ENCODE measurements around the gene RNF113B.

Gene RNF113B

DNA sequence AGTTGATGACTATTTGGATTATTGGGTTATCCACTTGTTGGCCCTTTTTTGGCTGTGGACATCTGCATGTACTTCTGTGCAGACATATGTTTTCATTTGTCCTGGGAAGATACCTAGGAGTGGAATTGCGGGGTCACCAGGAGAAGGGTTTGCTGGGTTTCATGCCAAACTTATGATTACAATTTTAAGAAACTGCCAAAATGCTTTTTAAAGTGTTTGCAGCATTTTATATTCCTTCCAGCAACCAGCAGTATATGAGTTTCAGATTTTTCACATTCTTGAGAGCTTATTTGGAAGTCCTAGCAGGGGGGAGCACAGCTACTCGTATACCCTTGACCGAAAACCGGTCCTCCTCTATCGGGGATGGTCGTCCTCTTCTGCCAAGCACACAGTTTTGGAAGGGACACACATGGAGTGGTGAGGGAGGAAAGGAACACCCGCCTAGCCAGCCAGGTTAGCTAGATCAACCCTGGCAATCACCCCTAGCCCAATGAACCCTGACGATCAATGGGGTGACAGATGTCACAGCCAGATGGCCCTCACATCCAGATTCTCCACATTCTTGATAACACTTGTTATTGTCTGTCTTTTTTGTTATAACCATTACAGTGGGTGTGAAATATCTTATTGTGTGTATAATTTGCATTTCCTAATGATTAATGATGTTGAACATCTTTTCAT is 26.7 kb upstream of the RNF113B start:
- peak; percentile 81 for DNase-seq (ENCODE audit: low read depth)

DNA sequence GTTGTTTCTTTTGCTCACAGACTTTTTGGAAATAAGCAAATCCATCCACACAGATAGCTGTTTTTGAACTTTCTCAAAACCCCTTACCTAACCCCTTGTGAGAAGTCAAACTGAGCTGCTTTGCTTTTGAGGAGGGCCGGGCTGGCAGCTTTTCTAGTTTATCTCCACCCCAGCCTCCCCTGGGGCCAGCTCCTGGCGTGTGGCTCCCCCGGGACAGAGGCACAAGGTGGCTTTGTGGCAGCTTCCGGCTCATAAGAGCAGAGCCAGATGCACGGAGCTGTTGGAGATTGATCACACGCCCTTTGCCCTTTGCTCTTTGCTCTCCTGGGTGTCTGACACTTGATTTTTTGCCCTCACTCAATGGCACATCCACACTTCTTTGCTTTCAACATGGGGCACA is 24.9 kb upstream of the RNF113B start:
- no peak for DNase-seq (ENCODE audit: low read depth)

DNA sequence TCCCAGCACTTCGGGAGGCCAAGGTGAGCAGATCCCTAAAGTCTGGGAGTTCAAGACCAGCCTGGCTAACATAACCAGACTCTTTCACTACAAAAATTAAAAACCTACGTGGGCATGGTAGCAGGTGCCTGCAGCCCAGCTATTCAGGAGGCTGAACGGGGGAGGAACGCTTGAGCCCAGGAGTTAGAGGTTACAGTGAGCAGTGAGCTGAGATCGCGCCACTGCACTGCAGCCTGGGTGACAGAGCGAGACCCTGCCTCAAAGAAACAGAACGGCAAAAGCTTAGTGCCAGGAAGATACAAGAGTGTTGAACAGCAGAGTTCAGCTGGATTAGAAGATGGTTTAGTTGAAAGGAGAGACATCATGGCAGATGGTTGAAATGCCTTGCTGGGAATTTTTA is 24.1 kb upstream of the RNF113B start:
- DNase-seq (ENCODE audit: low read depth), result no peak

DNA sequence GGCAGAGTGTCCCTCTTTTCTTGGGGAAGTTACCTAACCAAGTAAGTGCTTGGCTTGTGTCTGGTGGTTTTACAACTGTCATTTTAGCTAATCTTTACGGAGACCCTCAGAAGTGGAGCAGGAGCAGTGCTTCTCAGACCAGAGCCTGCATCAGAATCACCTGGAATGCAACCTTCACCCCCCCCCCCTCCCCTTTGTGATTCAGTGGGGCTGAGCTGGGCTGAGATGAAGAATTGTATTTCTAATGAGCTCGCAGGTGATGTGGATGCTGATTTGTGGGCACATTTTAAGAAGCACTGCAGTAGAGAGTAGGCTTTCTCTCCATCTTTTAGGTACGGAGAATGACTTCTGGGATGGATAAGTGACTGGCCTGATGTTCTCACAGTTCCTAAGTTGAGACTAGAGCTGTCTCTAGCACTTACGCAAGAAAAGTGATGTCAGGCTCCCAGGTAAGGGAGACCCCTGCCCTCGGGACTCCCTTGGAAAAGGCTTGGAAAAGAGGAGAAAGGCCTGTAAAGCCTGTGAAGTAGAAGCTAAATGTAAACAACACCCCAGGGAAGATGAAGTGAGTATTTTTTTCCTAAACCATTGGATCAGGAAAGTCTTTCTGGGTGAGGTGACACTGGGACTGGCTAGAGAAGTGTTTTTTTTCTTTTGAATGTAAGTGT is 23.3 kb upstream of the RNF113B start:
- DNase-seq (ENCODE audit: low read depth), result no peak

DNA sequence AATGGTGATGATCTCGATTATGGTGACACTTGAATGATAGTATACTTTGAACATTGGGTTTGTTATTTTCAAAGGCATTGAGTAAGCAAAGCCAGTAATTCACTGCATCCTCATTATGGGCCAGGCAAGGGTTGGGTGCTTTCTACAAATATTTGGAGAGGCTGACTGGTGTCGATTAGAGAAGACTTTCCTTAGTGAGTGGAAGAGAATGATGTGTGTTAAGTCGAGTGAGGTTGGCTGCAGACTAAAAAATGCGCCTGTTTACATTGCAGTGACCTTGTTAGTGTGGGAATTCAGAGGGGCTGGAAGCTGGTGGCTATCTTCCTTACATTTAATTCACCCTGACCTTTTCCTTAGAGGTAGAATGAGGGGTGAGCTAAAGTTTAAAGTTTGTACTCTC is 22.4 kb upstream of the RNF113B start:
- no peak for DNase-seq (ENCODE audit: low read depth)

DNA sequence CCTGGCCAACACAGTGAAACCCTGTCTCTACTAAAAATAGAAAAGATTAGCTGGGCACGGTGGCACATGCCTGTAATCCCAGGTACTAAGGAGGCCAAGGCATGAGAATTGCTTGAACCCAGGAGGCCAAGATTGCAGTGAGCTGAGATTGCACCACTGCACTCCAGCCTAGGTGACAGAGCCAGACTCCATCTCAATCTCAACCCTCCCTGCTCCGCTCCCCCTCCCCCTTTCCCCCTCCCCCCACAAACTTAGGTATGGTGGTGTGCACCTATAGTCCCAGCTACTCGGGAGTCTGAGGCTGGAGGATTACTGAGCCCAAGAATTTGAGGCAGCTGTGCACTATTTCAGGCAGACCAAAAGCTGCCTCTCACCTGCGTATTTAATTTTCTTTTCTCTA is 21.6 kb upstream of the RNF113B start:
- no peak for DNase-seq (ENCODE audit: low read depth)

DNA sequence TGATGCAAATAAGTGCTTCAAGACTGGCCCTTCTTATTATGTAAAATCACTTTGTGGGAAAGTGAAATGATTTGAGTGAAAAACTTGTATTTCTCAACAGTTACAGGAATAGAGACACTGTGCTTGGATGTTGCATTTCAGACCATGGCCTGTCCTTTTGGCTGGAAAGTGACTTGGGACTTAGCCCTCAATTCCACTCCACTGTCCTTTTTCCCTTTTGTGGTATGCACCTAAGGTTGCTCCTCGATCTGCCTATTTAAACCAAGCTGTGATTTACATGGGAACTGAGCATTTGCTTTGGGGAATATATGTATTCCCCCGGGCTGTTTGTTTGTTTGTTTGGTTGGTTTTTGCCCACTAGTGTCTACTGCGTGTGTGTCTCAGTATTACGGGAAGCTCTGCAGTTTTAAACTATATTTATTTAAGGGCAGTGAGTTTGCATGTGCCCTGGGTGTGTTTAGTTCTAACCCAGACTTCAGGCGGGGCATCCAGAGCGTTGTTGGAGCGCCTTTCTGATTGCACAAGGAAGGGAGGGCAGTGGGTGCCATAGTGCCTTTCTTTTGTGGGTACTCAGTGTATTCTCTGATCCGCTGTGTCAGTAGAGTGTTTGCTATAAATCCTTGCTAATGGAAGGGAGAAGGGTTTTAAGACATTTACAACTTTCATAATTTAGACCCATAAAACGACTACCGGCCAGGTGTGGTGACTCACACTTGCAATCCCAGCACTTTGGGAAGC is 18.2 kb upstream of the RNF113B start:
- no peak for DNase-seq (ENCODE audit: low read depth)

DNA sequence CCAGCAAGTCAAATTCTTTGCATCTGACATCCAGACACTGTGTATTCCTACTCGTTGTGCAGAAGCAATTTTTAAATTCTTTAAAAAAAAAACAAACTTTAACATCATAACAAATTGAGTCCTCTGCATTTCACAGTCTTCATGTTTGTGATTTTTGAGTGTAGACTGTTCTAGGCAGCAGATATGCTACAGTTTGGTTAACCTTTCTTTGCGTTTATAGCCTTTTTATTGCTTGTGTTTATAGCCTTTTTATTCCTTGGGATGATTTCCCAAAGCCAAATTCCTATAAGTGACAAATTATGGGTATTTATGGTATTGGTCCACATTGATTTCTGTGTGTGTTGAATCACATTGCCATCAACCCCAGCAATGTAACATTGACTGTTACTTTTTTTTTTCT is 14.9 kb upstream of the RNF113B start:
- DNase-seq (ENCODE audit: low read depth), result no peak

DNA sequence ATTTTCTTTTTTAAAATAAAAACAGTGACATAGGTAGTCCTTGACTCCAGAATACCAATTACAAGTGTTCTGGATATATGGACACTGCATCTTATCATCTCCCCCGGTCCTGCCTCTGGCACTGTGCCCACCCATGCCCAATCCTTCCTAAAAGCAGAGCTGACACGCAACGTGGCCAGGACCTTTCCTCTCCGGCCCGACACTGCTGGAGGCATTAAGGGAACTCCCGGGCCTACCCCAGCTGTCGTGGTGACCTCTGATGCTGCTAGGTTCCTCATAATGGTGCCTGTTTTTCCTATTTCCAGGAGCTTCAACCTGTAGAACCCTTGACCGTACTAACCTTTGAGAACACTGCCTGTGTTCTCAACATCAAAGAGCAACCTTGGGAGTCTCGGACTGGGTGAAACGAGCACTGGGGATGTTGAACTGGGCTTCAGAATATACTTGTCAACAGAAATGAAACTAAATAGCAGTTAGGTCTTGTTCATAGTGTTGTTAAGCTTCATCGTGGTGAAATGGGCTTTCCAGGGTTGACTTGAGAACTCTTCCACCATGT is 13.9 kb upstream of the RNF113B start:
- no peak for DNase-seq (ENCODE audit: low read depth)

DNA sequence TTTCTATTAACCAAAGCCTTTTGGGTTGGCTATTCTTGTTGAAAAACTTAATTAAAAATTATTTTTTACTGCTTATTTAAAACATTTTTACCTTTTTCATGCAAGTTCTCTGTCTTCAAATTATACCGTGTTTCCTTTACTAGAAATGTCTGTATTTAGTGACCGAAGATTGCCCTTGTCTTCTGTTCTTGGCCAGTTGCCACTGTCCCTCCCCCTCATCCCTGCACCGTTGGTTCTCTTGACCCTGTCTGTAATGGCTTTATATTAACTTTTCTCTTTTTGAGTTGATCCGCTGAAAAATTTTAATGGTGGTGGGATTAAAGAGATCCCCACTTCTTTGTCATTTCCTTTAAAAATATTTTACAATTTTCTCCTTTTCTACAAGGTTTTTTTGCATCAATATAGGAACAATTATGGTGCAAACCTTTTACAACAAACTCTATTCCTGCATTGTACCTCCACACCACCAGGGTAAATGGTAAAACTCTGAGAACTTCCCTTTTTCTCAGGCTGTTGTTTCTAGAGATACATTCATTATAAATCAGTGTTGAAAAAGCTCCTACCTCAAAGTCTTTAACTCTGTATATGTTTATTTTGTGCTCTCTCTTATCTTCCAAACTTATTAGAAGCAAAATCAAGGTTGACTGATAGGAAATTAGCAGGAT is 12.9 kb upstream of the RNF113B start:
- no peak for DNase-seq (ENCODE audit: low read depth)

DNA sequence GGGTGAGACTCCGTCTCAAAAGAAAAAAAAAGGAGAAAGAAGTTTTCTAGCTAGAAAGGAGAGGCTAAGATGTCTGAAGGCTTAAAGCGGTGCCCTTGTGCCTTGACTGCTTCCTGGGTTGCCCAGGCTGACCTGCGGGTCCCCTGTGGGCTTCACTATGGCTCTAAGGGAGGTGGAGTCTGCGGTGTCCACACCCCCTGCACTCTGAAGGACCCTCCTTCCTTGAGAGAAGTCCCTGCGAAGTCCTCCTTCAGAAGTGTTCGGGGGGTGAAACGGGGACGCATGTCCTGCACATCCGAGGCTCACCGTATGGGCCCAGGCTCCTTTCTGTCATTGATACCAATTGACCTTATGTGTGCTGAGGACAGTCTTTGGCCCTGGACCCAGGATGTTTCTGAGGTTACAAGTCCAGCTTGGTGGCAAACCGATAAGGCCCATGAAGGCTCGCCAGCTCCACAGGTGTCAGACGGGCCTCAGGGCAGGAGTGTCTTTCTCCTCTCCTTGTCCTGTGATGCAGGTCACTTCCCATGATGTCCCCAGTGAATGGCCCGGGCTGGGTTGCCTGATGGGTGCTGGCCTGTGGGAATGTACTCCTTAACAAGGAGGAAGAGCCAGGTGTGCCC is 11.6 kb upstream of the RNF113B start:
- no peak for DNase-seq (ENCODE audit: low read depth)

DNA sequence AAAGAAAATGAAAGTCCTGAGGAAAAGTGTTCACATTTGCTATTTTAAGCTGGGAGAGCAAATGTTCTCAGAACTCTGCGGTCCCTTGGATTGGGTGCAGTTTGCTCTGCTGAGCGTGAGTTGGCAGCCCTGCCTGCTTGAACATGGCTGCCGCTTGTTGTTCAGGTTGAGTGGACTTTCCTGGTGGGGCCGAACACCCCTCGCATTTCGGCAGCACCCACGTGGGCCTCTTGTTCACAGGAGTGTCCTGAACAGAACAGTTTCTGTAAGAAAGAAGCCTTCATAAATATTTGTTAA is 10.8 kb upstream of the RNF113B start:
- no peak for DNase-seq (ENCODE audit: low read depth)

DNA sequence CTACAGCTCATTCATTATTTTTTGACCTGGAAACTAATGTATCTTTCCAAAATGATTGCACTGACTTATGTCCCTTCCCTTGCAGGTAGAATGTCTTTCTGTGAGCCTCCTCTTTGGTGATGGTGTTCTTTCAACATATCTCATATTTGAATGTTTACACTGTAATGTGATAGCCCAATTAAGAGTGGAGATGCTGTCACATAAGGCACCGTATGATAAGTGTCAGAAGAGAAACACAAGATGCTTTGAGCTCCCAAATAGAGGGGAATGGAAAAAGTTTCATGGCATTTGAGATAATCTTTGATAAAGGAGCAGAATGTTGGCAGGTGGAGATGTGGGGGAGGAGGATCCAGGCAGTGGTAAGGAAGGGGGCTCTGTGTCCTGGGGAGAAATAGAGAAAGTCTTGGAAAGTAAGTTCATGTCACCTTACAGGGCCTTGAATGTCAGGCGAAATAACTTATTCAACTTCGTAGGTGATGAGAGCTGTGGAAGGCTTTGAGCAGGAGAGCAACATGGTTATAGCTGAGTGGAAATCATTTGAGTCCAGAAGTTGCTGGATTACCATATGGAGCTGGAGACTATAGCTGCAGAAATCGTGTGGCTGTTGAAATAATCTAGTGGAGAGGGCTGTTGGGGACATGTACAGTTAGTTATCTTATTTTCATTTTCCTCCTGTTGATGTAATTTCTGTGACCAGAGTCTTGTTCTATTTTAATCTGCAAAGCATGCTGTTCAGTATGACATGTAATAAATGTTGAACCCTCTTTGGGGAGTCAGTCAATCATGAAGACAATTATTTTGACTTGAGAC is 10.3 kb upstream of the RNF113B start:
- DNase-seq (ENCODE audit: low read depth), result no peak

DNA sequence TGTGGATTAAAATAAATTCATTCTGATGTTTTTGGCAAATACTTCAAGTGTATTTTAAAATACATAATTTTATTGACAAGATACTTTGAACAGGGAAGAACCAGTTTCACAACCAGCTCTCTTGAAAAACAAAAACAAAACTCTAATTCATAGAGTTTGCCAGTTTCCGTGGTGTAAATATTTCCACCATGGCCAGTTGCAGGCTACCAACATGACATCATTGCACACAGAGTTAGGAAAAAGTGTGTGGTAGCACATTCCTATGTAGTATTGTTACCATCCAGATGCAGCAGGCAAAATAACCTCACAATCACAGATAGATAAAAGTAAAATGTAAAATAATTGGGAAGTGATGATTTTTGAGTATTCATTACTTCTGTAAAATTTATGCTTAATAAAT is 7.7 kb upstream of the RNF113B start:
- no peak for DNase-seq (ENCODE audit: low read depth)

DNA sequence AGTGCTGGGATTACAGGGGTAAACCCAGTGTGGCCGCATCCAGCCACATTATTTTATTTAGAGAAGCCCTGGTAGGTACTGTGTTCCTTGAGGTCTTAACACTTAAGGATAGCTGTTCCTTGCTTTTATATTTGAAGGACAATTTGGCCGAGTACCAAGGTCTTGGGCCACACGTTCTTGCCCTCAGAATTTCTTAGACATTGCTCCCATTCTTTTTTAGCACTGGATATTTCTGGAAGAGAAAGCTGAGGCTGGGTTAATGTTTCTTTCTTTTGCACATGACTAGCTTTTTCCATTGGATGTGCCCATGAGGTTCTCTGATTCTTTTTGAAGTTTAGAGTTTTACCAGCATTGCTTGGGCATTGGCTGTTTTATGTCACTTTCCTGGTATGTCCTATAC is 5.5 kb upstream of the RNF113B start:
- no peak for DNase-seq (ENCODE audit: low read depth)

DNA sequence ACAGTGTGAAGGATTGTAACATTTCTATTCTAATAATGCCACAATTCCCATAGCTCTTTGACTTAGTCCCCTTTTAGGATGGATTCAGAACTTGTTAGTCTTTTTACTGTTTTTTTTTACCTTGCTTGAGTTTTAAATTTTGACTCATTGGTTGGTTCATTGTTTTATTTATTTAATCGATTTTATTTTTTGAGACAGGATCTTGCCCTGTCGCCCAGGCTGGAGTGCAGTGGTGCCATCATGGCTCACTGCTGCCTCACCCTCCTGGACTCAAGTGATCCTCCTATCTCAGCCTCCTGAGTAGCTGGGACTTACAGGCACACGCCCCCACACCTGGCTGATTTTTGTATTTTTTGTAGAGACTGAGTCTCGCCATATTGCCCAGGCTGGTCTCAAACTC is 5.1 kb upstream of the RNF113B start:
- no peak for DNase-seq (ENCODE audit: low read depth)

DNA sequence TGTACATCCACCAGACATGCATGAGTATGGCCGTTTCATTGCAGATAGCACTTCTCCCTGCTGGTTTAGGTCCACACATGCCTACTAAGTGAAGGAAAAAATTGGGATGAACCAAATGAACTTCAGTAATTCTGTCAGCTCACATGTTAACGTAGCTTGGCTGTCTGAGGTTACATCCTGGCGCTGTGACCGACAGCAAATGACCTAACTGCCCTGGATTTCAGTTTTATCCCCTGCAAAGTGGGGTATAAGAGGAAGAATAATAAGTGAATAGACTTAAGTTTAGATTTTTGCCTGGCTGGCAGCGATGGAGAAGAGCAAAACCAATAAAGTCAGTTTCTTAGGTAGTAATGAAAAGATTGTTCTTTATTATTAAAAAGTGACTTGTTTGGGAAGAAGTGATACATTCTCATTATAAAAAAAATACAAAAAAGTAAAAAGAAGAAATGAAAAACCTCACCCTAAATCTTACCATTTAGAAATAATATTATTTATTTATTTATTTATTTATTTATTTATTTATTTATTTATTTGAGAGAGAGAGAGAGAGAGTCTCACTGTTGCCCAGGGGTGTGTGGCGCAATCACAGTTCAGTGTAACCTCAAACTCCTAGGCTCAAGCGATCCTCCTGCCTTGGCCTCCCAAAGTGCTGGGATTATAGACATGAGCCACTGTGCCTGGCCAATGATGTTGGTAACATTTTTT is 4.2 kb upstream of the RNF113B start:
- no peak for DNase-seq (ENCODE audit: low read depth)

DNA sequence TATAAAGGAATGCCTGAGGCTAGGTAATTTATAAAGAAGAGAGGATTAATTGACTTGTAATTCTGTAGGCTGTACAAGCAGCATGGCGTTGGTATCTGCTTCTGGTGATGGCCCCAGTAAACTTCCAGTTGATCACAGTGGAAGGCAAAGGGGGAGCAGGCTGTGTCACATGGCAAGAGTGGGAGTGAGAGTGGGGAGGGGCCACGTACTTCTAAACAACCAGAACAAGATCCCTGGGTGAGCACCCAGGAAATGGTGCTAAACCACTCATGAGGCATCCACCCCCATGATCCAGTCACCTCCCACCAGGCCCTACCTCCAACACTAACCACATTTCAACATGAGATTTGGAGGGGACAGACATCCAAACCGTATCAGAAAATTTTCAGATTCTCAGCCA is 3.0 kb upstream of the RNF113B start:
- no peak for DNase-seq (ENCODE audit: low read depth)

DNA sequence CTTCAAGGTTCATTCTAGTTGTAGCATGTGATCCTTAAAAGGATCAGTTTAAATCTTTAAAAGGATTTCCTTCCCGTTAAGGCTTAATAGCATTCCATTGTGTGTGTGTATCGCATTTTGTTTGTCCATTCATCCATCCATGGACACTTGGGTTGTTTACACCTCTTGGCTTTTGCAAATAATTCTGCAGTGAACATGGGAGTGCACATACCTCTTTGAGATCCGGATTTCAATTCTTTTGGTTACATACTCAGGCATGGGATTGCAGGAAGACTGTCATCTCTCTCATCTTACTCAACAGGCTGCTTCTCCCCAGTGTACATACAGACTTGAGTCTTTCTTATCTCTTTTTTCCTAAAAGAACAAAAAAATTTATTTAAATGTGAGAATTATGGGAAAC is 1.2 kb downstream of the RNF113B start:
- DNase-seq (ENCODE audit: low read depth), result no peak

DNA sequence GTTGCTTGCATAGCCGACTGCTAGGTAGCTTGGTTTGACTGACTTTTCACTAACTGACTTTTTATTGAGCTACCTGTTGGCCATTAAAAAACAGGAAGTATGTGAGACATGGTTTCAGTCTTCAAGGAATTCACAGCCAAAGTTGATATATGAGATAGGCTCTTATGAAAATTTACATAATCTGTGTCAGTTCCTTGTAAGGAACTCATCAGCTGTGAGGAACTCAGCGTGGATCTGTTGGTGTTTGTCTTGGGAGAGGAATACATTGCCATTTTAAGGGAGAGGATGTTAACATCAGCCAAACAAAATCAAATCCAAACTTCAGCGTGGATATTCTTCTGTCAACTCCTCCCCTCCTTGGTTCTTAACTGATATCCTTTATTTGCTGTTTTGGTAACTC is 2.0 kb downstream of the RNF113B start:
- no peak for DNase-seq (ENCODE audit: low read depth)

DNA sequence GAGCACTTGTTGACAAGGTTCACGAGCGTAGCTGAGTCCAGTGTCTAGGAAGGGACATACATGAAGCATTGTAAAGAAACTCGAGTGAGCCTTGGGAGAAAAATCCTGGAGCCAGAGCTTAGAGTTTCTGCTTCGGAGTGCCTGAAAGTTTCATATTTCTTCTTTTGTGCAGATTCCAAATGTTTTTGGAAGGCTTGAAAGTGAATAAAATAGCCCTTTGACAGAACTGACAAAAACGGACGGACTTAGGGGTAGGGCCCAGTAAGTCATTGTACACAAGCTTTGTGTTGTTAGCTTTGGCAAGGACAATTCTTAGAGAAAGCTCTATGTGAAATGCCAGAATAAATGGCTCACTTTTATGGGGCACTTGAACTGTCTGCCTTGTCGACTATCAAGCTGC is 2.8 kb downstream of the RNF113B start:
- no peak for DNase-seq (ENCODE audit: low read depth)
